ENCODE measurements around the gene ELMO1. TPM values are rescaled to one million over a fixed set of nuclear protein-coding genes. Genes with fewer than 3 reads are reported as not detected.
A peak's percentile ranks its signal among the peaks of the same experiment; 100 is the strongest.

The ELMO1 gene
- total and polyA plus RNA-seq, 2 of the 13 experiments (the other 11 are each of a cell fraction or from before 2014, with no cell fraction given): 0.11 to 0.17 TPM

- no peak overlapping the region for H3K27ac ChIP-seq (ENCODE audit: extremely low read length, insufficient read depth, low read length)
- in situ Hi-C loops (cut with HindIII; ENCODE audit: extremely low pct_ligation_motif_present, low pct_unique_long_range_greater_than_20kb): no loop called here
- no peak overlapping the region for H3K4me3 ChIP-seq (replicated peaks in 1 of 3; ENCODE audit: insufficient read depth in 1 of 3, low read depth in 2 of 3, low read length in 3 of 3)
- no peak for ATAC-seq
- H3K27me3 ChIP-seq (ENCODE audit: control insufficient read depth in 1 of 2, insufficient read depth in 2 of 2, low read length in 2 of 2): no peaks in the 10 kb centered on the region; a peak in 1 of 5 replicates
- H3K36me3 ChIP-seq (replicated peaks in 1 of 2; ENCODE audit: control insufficient read depth in 1 of 2, insufficient read depth in 2 of 2, low read length in 2 of 2): no peaks in the 10 kb centered on the region
- H3K4me2 ChIP-seq (ENCODE audit: low read depth, low read length): no peak overlapping the region
- no peak for FAIRE-seq
- H3K79me2 ChIP-seq (ENCODE audit: insufficient read depth, low read length): no peaks in the 10 kb centered on the region
- POLR2A ChIA-PET: no interaction called here
- intact Hi-C loops (cut with micrococcal nuclease; ENCODE audit: unreplicated experiment): no loop called here
- no peaks in the 10 kb centered on the region for H4K20me1 ChIP-seq (ENCODE audit: insufficient read depth, low read length)
- no peak overlapping the region for H2AFZ ChIP-seq (ENCODE audit: low read length)
- H3K9me3 ChIP-seq (ENCODE audit: low read length): no peaks in the 10 kb centered on the region
- TF ChIP-seq SCMH1 (CRISPR knock-in tag; IDR thresholded peaks at IDR 0.05; ENCODE audit: borderline replicate concordance) (no peak), SOX6 (IDR thresholded peaks at IDR 0.05) (no peak), SOX6 (CRISPR knock-in tag; IDR thresholded peaks at IDR 0.05) (0 out of 2 replicates have a peak, but pooled peaks have one; percentile 2)
- H3K9ac ChIP-seq (ENCODE audit: insufficient read depth, low read depth, low read length): no peak overlapping the region
- CTCF ChIA-PET (ENCODE audit: low intra/inter-chr PET ratio, low total read pairs): no interaction called here
- no peak for DNase-seq (ENCODE audit: low spot score)
- H3K4me1 ChIP-seq (ENCODE audit: insufficient read depth, low read length): peaks cover 15% of the 10 kb centered on the region; the same call in 1 of the 2 replicates
- 39% methylated on average over 5 of the region's 5 CpGs for WGBS (ENCODE audit: low lambda C conversion rate)
- no TSS peak for BruUV-seq (replicated peaks)
Observed at GRCh38 chr7:36898186-36898585, 550.5 kb downstream of the ELMO1 start.

GRCh38 chr7:36896956-36897590, 551.6 kb downstream of the ELMO1 start:
- ATAC-seq: no peak
- Histone ChIP-seq H4K20me1 (ENCODE audit: insufficient read depth, low read length) (no peaks in the 10 kb centered on the region), H3K27ac (ENCODE audit: extremely low read length, insufficient read depth, low read length) (no peak overlapping the region), H3K27me3 (ENCODE audit: control insufficient read depth in 1 of 2, insufficient read depth in 2 of 2, low read length in 2 of 2) (no peaks in the 10 kb centered on the region; a peak in 1 of 5 replicates), H2AFZ (ENCODE audit: low read length) (no peak overlapping the region), H3K9me3 (ENCODE audit: low read length) (no peaks in the 10 kb centered on the region), H3K79me2 (ENCODE audit: insufficient read depth, low read length) (no peaks in the 10 kb centered on the region), H3K4me2 (ENCODE audit: low read depth, low read length) (no peak overlapping the region), H3K4me3 (replicated peaks in 1 of 3; ENCODE audit: insufficient read depth in 1 of 3, low read depth in 2 of 3, low read length in 3 of 3) (no peak overlapping the region), H3K4me1 (ENCODE audit: insufficient read depth, low read length) (peaks cover 15% of the 10 kb centered on the region; the same call in 1 of the 2 replicates), H3K9ac (ENCODE audit: insufficient read depth, low read depth, low read length) (no peak overlapping the region), H3K36me3 (replicated peaks in 1 of 2; ENCODE audit: control insufficient read depth in 1 of 2, insufficient read depth in 2 of 2, low read length in 2 of 2) (no peaks in the 10 kb centered on the region)
- BruUV-seq (replicated peaks): no TSS peak
- no peak for DNase-seq (ENCODE audit: low spot score)
- 0% methylated on average over 4 of the region's 4 CpGs for WGBS (ENCODE audit: low lambda C conversion rate)
- ChIA-PET CTCF (ENCODE audit: low intra/inter-chr PET ratio, low total read pairs) (no interaction called here), POLR2A (no interaction called here)
- intact Hi-C loops (cut with micrococcal nuclease; ENCODE audit: unreplicated experiment) (no loop called here), in situ Hi-C loops (cut with HindIII; ENCODE audit: extremely low pct_ligation_motif_present, low pct_unique_long_range_greater_than_20kb) (no loop called here)
- TF ChIP-seq TGIF2 (CRISPR knock-in tag; IDR thresholded peaks at IDR 0.05) (no peak), NFYB (CRISPR knock-in tag; IDR thresholded peaks at IDR 0.05) (peak; percentile 38; the same call in 1 of the 2 replicates), ZNF510 (CRISPR knock-in tag; IDR thresholded peaks at IDR 0.05; ENCODE audit: low read depth) (no peak), ZNF335 (CRISPR knock-in tag; IDR thresholded peaks at IDR 0.05) (no peak)
- FAIRE-seq: no peak

Data from HepG2 (cell line).